Adrenal gland (tissue), 5 donors: Measurements from ENCODE around the gene PTPRN2.

ENCODE experiments used
- POLR2A ChIP-seq, 2 donors: fragments of 450-650 bp; IDR thresholded peaks; one replicate each; pipeline ENCODE4 v1.6.1; 2017; ENCODE audit warnings: antibody characterized with exemption in 2 of 2, mild to moderate bottlenecking in 2 of 2, moderate library complexity in 1 of 2
- TF ChIP-seq, protein P1 (sequence below), 6 experiments: fragments of 450-650 bp in 4 of 6; fragments of 200-600 bp in 2 of 6; sonication (generic) in 1 of 6; IDR thresholded peaks; 1 replicate in 5 of 6; 2 replicates in 1 of 6; pipeline versions ENCODE4 v1.5.1 to v1.8.0; 2016 to 2021; ENCODE audit warnings: antibody characterized with exemption in 6 of 6, mild to moderate bottlenecking in 2 of 6, moderate library complexity in 1 of 6
- donor health status: DM: no; HTN: no; CAD: no.

- TF ChIP-seq, protein P1, sequence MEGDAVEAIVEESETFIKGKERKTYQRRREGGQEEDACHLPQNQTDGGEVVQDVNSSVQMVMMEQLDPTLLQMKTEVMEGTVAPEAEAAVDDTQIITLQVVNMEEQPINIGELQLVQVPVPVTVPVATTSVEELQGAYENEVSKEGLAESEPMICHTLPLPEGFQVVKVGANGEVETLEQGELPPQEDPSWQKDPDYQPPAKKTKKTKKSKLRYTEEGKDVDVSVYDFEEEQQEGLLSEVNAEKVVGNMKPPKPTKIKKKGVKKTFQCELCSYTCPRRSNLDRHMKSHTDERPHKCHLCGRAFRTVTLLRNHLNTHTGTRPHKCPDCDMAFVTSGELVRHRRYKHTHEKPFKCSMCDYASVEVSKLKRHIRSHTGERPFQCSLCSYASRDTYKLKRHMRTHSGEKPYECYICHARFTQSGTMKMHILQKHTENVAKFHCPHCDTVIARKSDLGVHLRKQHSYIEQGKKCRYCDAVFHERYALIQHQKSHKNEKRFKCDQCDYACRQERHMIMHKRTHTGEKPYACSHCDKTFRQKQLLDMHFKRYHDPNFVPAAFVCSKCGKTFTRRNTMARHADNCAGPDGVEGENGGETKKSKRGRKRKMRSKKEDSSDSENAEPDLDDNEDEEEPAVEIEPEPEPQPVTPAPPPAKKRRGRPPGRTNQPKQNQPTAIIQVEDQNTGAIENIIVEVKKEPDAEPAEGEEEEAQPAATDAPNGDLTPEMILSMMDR (IDR thresholded peaks at IDR 0.05), result no peak
- TF ChIP-seq POLR2A (IDR thresholded peaks at IDR 0.05), result no peak
Observed at GRCh38 chr7:157895520-157896375, 691.9 kb downstream of the PTPRN2 start.
